Measurements from ENCODE around the gene TLCD4. TPM values are rescaled to one million over a fixed set of nuclear protein-coding genes. Genes with fewer than 3 reads are reported as not detected.

The TLCD4 gene
- not detected in 2 replicates for total RNA-seq (2013; cell fraction: nucleolus; rRNA removed)
- total RNA-seq (2014; rRNA removed) = under 0.01 TPM in 1 of 2 replicates, not detected in the other
- 0.04 TPM in 1 of 2 replicates, not detected in the other for total RNA-seq (2014; rRNA removed; fragmentation: Illumina TruSeq; extraction: Trizol)
- 0.05 TPM in 1 of 2 replicates, not detected in the other for total RNA-seq (2021)
- polyA plus RNA-seq (2011; ENCODE audit: low read depth) = not detected
- polyA plus RNA-seq (2011; rRNA removed) = 0.03 TPM in 1 of 2 replicates, not detected in the other
- polyA plus RNA-seq (2011; cell fraction: cytosol; rRNA removed) = not detected in 2 replicates
- not detected in 2 replicates for polyA plus RNA-seq (2011; cell fraction: nucleus; rRNA removed)
- polyA plus RNA-seq (2012) = 0.03 TPM in 1 of 2 replicates, not detected in the other
- under 0.01 and 0.02 TPM in 2 replicates for polyA plus RNA-seq (2014; fragmentation: Illumina TruSeq; extraction: Trizol)
- under 1 TPM in 1 of 2 experiments, not detected in 1; 0.02 TPM for polyA plus RNA-seq (2014; fragmentation: Nextera tagmentation; extraction: Ambion mirVana)
- polyA plus RNA-seq (2014; rRNA removed) = not detected in 2 replicates
- polyA plus RNA-seq (2016; fragmentation: Nextera tagmentation; extraction: Ambion mirVana) = under 1 TPM in 1 of 2 experiments, not detected in 1; 0.10 TPM
- polyA minus RNA-seq (2011; rRNA and poly(A)+ RNA removed) = not detected in 2 replicates
- not detected in 2 replicates for polyA minus RNA-seq (2011; cell fraction: cytosol; rRNA and poly(A)+ RNA removed)
- polyA minus RNA-seq (2011; cell fraction: nucleus; rRNA and poly(A)+ RNA removed) = not detected in 2 replicates
- percentile 14 among the genes with signal in this experiment for Bru-seq, nascent RNA
- BruChase-seq, experiment 1, labeled RNA remaining after a 6-hour chase = percentile 22 among the genes with signal in this experiment
- percentile 18 among the genes with signal in this experiment for BruChase-seq, experiment 2, labeled RNA remaining after a 2-hour chase
- long read RNA-seq, experiment 1 = 0 reads
- long read RNA-seq, experiment 2 = 0 reads

GRCh38 chr1:95117207-95118066, at the start of gene TLCD4:
Gene TLCD4 (plus strand): TSS chr1:95117355. CDS start chr1:95143902, 26,547 bp downstream.
- Histone ChIP-seq H3K36me3 (ENCODE audit: control insufficient read depth in 2 of 2, insufficient read depth in 2 of 2, low read length in 1 of 2) (no peaks in the 10 kb centered on the region), H2AFZ (ENCODE audit: control insufficient read depth, low read depth, low read length) (peak within 1 kb of the TSS; percentile 75), H3K27me3 (replicated peaks in 1 of 2; ENCODE audit: control insufficient read depth in 2 of 2, insufficient read depth in 2 of 2, low read length in 1 of 2) (peaks cover 3 to 6% of the 10 kb centered on the region in 2 experiments), H3K9me3 (replicated peaks; ENCODE audit: control insufficient read depth, insufficient read depth, low read length) (no peaks in the 10 kb centered on the region), H3K27ac (ENCODE audit: control insufficient read depth, insufficient read depth) (no peak within 1 kb of the TSS), H4K20me1 (ENCODE audit: control insufficient read depth, insufficient read depth) (no peaks in the 10 kb centered on the region), H3K79me2 (ENCODE audit: control insufficient read depth, insufficient read depth, low read length) (no peaks in the 10 kb centered on the region), H3K4me3 (peak within 1 kb of the TSS; percentile 76), H3K4me1 (ENCODE audit: control insufficient read depth, insufficient read depth, low read length) (no peaks in the 10 kb centered on the region), H3K9ac (ENCODE audit: control insufficient read depth, insufficient read depth, low read length) (no peak within 1 kb of the TSS; the same call in 1 of the 2 replicates), H3K4me2 (ENCODE audit: control insufficient read depth, insufficient read depth) (peak within 1 kb of the TSS; percentile 93)
- 3% methylated on average over 55 of the region's 108 CpGs for WGBS (ENCODE audit: insufficient coverage, insufficient replicate concordance, low lambda C conversion rate, missing lambda C conversion rate)
- DNase-seq (ENCODE audit: low read depth, low spot score) = no peak
- TF ChIP-seq IRF4 (IDR thresholded peaks at IDR 0.05; ENCODE audit: low read depth, low read length) (no peak), SKIL (IDR thresholded peaks at IDR 0.05; ENCODE audit: low read depth, poor library complexity, severe bottlenecking) (no peak), BHLHE40 (IDR thresholded peaks at IDR 0.05; ENCODE audit: borderline replicate concordance in 1 of 2, low read depth in 2 of 2, low read length in 1 of 2) (no peak), SUZ12 (IDR thresholded peaks at IDR 0.05; ENCODE audit: unreplicated experiment) (peak; percentile 34), RUNX3 (IDR thresholded peaks at IDR 0.05; ENCODE audit: low read length) (0 out of 2 replicates have a peak, but pooled peaks have one; percentile 10), RELA (IDR thresholded peaks at IDR 0.05; ENCODE audit: borderline replicate concordance, partially characterized antibody) (no peak), MTA3 (IDR thresholded peaks at IDR 0.05; ENCODE audit: borderline replicate concordance, low read length) (no peak), CREM (IDR thresholded peaks at IDR 0.05; ENCODE audit: low read depth) (no peak)
- CTCF ChIA-PET = interaction anchor here (0.7 to 0.9 kb wide), 2 partner anchors 16 to 283 kb away, joined by 3 read pairs; no protein-coding TSS in a partner anchor
- peak; percentile 83 for ATAC-seq
- in situ Hi-C loops (cut with MboI) = no loop called here
- no peak for FAIRE-seq
- POLR2A ChIA-PET = no interaction called here
- intact Hi-C loops (cut with micrococcal nuclease; ENCODE audit: unreplicated experiment) = no loop called here
- SMC1A ChIA-PET (ENCODE audit: uncharacterized antibody, unreplicated experiment) = no interaction called here
- no TSS peak for BruUV-seq (replicated peaks)
- RAD21 ChIA-PET (ENCODE audit: unreplicated experiment) = no interaction called here

All from GM12878 (cell line).